ENCODE data around the gene ZNF740.
"Not testable (repeated sequence)": the region's sequence is repeated elsewhere in the genome, so short reads cannot be mapped to it uniquely, and the experiment has no call there.

ZNF740 gene

DNA sequence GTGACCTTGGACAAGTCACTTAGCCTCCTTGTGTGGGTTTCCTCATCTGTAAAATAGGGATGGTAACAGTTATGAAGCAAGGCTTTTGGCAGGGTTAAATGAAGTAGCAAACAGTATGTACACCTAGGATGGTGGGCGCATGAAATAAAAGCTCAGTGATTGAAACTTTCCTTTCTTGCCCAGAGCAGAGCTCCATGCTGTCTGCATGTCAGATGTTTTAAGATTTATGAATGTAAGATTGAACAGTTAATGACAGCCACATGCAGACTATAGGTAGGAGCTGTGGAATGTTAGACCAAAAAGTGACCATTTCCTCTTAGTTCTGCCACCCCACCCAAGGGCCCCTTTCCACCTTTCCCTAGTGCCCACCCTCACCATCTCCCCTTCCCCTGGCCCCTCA lies 14.5 kb downstream of the ZNF740 start:
- no peak for DNase-seq (ENCODE audit: low read depth, low spot score)

DNA sequence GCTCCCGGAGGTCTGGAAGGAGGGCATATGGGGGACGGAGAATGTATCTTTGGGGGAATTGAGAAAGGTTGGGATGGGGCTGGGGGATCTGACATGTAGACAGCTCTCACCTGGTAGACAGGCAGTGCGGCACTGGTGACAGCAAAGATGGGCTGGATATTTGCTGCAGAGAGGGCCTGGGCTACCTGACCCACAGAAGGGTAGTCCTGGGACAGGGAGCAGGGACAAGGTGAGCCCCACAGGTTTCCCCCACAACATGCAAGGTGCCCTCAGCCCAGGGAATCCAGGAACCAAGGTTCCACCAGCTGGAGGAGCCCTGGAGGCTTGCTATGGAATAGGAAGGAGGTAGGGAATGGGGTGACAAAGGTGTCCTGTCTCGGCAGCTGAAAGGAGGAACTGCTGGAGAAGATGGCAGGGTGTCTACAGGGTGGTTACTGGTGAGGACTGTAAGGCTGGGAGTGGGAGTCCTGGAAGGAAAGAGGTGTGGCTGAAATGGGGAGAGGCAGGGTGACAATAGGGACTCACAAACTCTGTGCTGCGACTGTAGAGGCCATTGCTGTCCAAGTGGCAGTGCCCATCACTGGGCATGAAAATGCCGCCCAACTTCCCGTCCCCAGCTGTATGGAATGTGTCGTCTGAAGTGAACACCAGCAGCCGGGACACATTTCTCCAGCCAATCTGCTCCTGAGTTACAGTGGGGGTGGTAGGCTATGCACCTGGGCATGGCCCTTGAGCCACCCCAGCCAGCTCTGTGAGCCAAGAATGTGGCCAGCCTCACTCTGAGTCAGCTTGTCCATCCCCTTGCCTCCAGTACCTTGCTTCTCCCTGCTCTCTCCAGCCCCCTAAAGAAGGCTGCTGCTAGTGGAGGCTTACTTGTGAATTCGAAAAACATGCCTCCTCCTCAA lies 15.2 kb downstream of the ZNF740 start:
- DNase-seq (ENCODE audit: low read depth, low spot score) = peak; percentile 53

DNA sequence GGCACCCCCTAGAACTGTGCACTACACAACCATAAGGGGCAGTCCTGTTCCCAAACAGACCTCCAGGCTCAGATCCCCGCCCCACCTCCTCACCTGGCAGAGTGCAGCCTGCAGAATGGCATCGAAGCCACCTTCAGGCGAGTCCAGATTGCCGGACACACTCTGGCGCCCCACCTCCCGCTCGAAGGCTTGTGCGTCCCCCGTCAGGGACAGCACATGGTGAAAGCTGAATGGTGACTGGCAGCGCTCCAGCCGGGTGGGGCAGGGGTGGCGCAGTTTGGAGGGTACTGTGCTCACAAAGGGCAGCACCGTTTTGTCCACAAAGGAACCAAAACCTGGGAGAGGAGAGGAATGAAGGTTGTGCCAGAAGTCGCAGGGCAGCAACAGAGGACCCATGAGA lies 16.0 kb downstream of the ZNF740 start:
- DNase-seq (ENCODE audit: low read depth, low spot score) = no peak

DNA sequence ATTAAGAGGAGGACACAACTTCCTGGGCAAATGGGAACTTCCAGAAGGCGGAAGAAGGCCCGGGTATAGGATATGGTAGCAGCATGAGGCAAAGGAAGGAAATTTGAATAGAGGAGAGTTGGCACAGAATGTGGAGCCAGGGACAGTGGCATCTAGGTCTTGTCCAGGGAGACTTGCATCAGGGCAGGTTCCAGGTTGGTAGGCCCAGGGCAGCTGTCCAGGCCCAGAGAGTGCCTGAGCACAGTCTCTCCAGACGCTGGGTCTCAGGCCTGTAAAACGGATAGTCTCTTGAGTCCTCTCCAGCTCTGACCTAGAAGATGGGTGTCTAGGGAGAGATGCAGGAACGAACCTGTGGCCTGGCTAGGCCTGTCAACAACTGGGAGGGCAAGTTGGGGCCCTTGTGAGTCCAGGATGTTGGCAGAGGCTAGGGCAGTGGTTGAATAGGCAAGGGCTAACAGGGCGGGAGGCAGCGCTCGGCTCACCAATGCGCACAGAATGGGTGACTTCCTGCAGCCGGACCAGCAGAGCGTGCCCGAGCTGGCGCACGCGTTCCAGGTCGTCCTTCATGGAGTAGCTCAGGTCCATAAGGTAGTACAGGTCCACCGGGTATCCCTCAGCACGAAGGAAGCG lies 16.6 kb downstream of the ZNF740 start:
- no peak for DNase-seq (ENCODE audit: low read depth, low spot score)

DNA sequence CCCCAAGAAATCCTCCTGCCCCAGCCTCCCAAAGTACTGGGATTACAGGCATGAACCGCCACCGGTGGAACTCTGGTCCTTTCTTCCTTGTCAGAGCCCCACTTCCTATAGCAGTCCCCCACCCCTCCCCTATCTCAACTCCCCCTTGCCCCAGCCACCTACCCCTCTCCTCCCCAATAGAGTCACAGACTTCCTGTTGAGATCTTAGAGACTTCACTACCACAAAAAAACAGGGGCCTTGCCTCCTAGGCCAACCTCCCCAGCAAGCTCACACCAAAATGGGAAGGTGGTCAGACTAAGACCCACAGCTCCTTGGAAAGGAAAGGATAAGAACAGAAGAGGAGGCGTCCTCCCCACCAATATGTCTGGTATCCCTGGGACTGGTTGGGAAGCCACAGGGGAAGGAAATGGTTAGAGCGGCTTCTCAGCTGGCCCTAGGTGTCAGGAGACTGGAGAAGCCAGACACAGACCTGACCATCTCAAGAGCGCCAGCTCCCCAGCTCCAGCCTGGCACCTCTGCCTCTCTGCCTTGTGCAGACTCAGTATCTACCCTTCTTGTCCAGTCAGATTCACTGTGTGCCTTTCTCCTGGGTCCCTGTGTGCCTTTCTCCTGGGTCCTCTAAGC lies 18.1 kb downstream of the ZNF740 start:
- DNase-seq (ENCODE audit: low read depth, low spot score) = no peak

DNA sequence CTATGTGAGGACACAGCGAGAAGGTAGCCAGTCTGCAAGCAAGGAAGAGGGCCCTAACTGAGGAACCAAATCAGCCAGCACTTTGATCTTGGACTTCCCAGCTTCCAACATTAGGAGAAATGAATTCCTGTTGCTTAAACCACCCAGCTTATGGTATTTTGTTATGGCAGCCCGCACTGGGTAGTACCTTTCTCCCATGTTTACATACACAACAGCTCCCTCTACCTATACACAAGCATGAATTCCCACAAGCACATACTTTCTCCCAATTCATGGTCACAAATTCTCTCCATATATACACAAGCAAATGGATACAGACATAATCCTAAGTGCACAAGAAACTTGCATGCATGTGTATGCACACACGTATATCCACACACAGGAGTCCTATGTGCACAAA lies 19.2 kb downstream of the ZNF740 start:
- no peak for DNase-seq (ENCODE audit: low read depth, low spot score)

DNA sequence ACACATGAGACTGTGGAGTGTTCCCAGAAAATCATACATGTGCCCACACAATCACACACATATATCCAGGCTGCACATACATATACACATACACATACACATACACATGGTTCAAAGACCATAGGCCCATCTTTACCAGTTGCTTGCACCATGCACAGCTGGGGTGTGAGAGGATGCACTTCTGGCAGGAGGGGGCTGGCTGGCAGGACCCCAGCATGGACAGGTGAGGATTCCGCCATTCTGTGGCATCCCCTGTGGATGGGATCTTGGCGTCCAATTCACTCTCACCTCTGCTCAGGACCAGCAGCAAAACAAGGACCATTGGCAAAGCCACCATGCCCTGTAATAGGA lies 19.6 kb downstream of the ZNF740 start:
- no peak for DNase-seq (ENCODE audit: low read depth, low spot score)

DNA sequence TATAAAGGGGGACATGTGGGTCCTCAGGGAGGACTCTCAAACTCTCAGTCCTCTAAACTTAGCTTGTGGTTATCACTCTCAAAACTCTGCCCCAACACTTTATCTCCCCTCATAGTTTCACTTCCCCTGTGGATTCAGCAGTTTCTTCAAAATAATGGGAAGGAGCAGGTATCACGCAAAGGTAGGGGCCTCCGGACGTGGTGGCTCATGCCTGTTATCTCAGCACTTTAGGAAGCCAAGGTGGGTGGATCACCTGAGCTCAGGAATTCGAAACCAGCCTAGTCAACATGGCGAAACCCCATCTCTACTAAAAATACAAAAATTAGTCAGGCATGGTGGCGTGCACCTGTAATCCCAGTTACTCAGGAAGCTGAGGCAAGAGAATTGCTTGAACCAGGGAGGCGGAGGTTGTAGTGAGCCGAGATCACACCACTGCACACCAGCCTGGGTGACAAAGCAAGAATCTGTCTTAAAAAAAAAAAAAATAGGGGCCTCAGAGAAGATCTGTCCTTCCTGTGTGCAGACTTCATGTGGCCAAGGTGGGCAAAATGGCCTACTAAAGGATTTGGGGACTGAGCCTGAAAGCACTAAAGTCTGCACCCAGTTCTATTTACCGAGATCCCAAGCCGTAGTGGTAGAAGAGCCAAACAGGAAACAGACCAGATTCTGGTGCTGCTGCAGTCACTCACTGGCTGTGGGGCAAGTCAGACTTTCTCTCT lies 20.1 kb downstream of the ZNF740 start:
- no peak for DNase-seq (ENCODE audit: low read depth, low spot score)

DNA sequence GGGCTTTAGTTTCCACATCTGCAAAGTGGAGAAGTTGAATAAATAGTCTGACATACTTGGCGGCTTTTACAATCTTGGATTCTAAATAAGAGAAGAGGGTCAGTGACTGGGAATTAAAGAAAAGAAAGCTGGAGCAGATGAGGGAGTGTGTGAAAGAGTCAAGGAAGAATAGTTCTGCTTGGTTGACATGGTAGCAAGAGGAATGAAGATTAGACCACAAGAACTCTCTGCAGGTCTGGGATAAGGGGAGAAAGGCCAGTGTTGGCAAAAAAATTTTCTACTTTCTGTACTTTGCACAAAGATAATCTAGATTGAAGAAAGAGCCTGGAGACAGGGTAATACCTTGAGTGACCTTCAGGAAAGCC lies 20.6 kb downstream of the ZNF740 start:
- DNase-seq (ENCODE audit: low read depth, low spot score) = peak; percentile 56

DNA sequence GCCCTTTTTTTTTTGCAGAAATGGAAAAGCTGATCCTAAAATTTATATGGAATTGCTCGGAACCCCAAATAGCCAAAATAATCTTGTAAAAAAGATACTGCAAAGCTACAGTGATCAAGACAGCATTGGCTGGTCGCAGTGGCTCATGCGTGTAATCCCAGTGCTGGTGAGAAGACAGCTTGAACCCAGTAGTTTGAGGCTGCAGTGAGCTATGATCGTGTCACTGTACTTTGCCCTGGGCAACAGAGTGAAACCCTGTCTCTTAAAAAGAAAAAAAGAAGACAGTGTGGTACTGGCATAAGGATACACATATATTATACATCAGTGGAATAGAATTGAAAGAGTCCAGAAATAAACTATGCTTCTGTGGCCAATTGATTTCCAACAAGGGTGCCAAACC lies 21.1 kb downstream of the ZNF740 start:
- DNase-seq (ENCODE audit: low read depth, low spot score) = no peak

DNA sequence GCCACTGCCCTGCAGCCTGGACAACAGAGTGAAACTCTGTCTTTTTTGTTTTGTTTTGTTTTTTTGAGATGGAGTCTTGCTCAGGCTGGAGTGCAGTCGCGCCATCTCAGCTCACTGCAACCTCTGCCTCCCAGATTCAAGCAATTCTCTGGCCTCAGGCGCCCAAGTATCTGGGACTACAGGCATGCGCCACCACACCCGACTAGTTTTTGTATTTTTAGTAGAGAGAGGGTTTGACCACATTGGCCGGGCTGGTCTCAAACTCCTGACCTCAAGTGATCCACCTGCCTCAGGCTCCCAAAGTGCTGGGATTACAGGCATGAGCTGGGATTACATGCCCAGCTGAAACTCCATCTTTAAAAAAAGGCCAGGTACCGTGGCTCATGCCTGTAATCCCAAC lies 21.8 kb downstream of the ZNF740 start:
- DNase-seq (ENCODE audit: low read depth, low spot score) = not testable (repeated sequence)

DNA sequence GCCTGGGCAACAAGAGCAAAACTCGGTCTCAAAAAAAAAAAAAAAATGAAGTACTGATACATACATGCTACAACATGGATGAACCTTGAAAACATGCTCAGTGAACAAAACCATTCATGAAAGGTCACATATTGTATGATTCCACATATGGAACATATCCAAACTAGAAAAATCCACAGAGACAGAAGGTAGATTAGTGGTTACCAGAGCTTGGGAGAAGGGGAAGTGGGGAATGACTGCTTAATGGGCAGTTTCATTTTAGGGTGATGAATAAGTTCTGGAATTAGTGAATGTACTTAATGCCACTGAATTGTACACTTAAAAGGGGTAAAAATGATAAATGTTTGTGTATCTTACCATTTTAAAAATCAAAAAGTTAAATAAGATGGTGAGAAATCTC lies 23.8 kb downstream of the ZNF740 start:
- no peak for DNase-seq (ENCODE audit: low read depth, low spot score)

DNA sequence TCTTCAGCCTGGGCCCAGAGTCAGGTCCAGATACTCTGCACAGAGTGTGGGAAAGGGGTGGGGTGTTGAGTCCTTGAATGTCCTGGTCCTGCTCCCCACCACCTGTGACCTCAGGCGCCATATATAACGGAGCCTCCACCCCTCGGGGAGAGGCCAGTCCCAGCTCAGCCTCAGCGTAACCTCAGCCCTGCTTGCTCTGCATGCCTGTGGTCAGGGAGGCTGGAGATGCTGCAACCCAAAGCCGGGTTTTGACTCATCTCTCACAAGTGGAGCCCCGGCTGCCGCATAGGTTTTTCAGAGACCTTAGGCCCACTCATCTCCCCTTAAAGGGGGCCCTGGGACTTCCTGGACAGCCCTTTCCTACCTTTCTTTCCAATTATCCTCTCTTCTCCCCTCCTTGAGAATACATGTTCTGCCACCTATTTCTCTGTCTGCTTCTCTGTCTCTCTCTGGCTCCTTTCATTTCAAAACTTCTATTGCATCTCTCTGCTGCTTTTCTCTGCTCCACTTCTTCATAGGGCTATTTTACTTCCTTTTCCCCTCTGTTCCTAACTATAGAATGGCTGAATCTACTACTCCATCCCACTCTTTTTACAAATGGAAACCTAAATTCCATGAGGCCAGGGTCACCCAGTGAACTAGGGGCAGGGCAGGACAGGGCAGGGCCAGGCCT lies 25.4 kb downstream of the ZNF740 start:
- peak; percentile 87 for DNase-seq (ENCODE audit: low read depth, low spot score)

DNA sequence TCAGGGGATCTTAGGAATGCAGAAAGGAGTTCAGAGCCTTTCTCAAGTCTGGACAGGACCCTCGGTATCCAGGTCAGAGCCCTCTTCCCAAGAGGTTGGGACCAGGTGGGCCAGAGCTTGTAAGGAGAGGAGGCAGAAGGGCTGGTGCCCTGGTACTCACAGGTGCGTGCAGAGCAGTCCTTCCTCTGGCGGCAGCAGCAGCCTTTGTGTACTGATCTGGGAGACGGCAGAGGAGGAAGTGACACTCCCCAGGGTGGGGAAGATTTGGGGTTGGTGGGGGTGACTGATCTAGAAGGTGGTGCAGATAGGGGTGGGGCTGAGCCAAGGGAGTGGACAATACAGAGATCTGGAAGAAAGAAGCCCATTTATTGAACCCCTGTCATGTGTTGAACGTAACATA lies 26.5 kb downstream of the ZNF740 start, which contains the start of gene ITGB7:
ITGB7 (minus strand) TSS at position 210 of the 400 bp plus-strand sequence. CDS start 6,808 bp downstream, outside the sequence.
- DNase-seq (ENCODE audit: low read depth, low spot score) = no peak

DNA sequence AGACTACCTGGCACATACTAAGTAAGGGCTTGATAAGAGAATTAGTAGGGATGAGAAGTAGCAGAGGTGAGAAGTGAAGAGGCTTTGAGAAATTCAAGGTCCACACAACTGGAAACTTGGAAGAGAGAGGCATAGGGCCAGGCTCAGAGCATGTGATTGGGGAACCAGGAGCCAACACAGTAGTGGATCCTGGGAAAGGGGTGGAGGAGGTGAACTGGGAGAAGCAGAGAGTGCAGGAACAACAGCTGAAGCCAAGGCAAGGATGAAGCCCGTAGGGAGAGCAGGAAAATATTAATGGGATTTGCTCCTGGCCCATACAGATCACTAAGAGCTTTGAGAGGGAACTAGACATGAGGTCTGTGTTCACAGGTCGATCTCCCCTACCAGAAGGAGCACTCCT lies 27.9 kb downstream of the ZNF740 start:
- no peak for DNase-seq (ENCODE audit: low read depth, low spot score)

DNA sequence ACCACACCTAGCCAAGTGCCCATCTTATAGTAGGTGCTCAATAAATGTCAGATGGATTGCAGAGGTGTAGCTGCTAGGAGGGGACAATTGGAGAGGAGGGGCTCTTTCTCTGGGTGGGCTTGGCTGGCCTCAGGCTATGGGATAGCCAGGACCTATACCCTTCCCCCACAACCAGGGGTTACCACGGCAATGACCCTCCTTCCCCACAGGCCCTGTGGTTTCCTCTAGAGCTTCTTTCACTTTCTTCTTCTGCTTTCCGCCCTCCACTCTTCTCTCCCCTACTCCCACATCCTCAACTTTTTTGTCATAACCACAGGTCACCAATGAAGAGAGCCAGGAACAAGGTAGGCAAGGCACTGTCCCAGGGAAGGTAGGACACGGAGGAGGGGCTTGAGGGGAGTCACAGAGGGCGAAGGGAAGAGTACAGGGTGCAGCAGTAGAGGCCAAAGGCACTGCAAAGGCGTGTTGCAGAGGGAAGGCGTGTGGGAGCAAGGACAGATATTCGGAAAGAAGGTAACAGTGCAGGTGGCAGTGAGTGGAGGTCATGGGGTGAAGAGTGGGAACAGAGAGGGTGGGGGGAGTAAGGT lies 28.4 kb downstream of the ZNF740 start:
- no peak for DNase-seq (ENCODE audit: low read depth, low spot score)

DNA sequence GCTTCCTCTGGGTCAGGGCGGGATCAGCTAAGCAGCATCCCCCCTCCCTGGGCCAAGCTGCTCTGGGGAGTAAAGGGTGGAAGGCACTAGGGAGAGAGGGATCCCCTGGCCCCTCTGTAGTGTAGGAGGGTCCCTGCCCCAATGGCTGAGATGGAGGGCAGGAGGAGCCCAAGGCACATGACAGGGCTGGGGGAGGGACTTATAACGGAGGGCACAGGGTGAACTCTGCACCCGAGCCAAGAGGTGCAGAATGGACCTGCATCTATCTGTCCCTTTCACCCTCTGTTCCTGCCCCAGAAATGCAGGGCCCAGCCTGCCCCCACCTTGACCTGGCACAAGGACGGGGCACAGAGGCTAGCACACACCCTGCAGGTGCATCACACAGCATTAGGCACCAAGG lies 30.3 kb downstream of the ZNF740 start:
- no peak for DNase-seq (ENCODE audit: low read depth, low spot score)

DNA sequence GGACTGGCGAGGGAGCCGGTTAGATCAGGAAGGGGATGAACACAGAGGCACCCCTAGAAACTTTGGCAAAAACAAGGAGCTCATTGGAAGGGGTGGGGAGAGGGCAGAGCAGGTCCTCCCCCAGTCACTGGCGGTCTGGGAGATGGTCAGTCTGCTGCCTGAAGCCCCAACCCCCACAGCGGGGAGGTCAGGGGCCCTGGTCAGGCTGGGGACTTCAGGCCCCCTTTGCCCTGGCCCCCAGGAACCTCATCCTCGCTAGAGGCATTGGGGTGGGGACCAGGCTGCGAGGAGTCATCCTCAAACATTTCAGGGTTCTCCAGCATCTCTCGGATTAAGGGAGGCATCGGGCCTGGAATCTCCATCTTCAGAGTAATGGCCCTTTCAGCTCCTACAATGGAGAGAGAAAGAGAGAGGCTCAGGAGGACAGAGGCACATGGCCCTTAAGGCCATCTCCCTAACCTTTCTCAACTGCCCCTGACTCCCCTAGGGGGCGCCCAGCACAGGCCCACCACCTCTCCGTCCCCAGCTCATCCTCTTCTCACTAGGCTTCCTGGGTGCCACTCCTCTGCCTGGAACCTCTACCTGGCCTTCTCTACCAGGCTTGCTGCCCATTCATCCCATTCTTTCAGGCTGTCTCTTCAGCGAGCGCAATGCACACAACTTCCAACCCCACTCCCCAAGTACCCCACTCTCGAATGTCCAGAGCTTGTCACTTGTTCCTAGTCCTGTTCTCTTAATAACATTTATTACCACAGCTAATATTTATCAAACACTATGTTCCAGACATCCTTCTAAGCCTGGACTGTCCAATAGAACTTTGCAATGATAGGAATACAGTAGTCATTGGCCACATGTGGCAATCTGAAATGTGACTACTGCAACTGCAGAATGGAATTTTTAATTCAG lies 31.2 kb downstream of the ZNF740 start:
- DNase-seq (ENCODE audit: low read depth, low spot score) = no peak

DNA sequence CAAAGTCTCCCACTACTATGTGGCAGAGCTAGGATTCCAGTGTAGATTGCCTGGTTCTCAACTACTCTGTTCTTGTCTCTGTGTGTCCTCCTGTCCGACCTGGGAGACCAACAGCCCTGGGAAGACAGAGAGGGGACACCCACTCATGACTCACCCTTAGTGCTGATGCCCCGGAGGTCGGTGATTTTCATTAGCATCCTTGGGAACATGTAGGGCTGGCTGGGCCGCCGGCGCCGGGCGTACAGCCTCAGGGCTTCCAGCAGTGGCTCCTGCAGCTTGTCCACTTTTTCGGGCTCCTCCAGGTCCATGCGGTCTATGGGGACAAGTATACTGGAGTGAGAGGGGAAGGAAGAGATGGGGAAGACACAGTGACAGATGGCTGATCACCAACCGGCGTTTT lies 32.4 kb downstream of the ZNF740 start:
- no peak for DNase-seq (ENCODE audit: low read depth, low spot score)

DNA sequence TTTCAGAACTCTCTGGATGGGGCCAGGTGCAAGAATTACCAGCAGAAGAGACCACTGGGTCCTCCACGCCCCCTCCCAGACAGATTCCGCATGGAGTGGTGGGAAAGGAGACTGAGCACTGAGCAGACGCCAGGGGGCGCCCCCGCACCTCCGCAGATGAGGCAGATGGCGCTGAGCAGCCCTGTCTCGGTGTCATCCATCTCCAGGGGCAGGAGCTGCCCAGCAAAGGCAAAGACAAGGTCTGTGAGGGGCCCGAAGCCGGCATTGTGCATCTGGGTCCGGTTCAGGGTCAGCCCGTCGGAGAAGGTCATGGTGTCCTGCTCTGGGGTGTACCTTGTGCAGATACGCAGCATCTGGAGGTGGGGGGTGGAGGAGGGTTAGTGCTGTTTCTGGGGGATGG lies 32.8 kb downstream of the ZNF740 start:
- peak; percentile 89 for DNase-seq (ENCODE audit: low read depth, low spot score)

Data from astrocyte of the hippocampus (primary cell).